GM12891 (cell line): ENCODE measurements around the gene BHLHE40.

Source experiments
- POLR2A ChIP-seq: IDR thresholded peaks from 2 replicates; pipeline ENCODE4 v1.6.1; 2011; ENCODE audit warnings: low read depth, low read length, control low read depth
- SPI1 ChIP-seq: IDR thresholded peaks from 2 replicates; pipeline ENCODE4 v1.6.1; 2011; ENCODE audit warnings: low read depth, low read length, control low read depth

DNA sequence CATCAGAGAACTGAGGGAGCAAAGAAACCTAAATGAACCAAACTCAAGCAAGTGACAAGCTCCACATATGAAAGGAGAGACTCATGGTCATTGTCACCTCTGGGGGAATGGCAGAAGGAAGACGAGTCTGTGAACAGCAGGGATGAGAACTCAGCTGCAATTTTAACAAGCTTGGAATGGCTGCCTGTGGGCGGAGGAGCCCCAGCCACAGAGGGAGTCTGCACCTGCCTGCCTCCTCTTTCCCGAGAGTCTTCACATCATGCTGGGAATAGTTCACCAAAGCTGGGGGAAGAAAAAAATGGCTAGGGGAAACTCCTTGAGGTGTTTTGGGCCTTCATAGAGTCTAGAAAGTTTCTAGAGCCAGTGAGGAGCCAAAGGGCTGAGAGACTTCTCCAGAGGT lies 21.3 kb upstream of the BHLHE40 start:
- TF ChIP-seq POLR2A = no peak
- TF ChIP-seq SPI1 = no peak
